Loucy (cell line): ENCODE measurements around the gene POLR3A.

Source experiments
- CTCF ChIP-seq: fragments of 200-600 bp; sonication (generic); conservative IDR thresholded peaks from 2 replicates; pipeline ENCODE4 v1.5.1; 2014; ENCODE audit warnings: mild to moderate bottlenecking, antibody characterized with exemption, low read length
- EZH2phosphoT487 ChIP-seq: fragments of 200-600 bp; IDR thresholded peaks from 2 replicates; pipeline ENCODE4 v1.6.1; 2018; ENCODE audit warnings: antibody characterized with exemption, mild to moderate bottlenecking, moderate library complexity, borderline replicate concordance

GRCh38 chr10:77925410-77925794 lies 103.9 kb downstream of the POLR3A start:
- no peak for TF ChIP-seq CTCF
- TF ChIP-seq EZH2phosphoT487: no peak
